ENCODE data around the gene TRIO.

Gene TRIO

DNA sequence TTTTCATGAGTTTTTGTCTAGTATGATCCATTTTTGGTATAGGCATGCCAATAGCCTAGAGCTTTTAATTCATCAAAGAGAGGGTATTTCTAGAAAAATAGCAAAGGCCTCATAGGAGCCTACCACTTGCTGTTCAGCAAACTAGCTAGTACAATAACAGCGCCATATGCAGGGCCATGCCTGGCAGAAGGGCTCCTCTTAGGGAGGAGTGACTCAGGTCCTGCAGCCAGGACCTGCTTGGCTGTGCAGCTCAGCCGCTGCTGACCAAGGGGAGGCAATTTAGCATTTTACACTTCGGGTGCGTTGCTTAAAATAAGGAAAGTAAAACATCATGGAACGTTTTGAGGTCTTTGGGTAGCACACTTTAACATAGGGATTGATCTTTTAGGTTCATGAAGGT, 100.6 kb downstream of the TRIO start:
- TF ChIP-seq, protein P1, sequence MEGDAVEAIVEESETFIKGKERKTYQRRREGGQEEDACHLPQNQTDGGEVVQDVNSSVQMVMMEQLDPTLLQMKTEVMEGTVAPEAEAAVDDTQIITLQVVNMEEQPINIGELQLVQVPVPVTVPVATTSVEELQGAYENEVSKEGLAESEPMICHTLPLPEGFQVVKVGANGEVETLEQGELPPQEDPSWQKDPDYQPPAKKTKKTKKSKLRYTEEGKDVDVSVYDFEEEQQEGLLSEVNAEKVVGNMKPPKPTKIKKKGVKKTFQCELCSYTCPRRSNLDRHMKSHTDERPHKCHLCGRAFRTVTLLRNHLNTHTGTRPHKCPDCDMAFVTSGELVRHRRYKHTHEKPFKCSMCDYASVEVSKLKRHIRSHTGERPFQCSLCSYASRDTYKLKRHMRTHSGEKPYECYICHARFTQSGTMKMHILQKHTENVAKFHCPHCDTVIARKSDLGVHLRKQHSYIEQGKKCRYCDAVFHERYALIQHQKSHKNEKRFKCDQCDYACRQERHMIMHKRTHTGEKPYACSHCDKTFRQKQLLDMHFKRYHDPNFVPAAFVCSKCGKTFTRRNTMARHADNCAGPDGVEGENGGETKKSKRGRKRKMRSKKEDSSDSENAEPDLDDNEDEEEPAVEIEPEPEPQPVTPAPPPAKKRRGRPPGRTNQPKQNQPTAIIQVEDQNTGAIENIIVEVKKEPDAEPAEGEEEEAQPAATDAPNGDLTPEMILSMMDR (conservative IDR thresholded peaks at IDR 0.05; ENCODE audit: low read length) = no peak
- DNase-seq (ENCODE audit: low read depth) = no peak
- H3K4me3 ChIP-seq (ENCODE audit: low read length) = no peak overlapping the region

DNA sequence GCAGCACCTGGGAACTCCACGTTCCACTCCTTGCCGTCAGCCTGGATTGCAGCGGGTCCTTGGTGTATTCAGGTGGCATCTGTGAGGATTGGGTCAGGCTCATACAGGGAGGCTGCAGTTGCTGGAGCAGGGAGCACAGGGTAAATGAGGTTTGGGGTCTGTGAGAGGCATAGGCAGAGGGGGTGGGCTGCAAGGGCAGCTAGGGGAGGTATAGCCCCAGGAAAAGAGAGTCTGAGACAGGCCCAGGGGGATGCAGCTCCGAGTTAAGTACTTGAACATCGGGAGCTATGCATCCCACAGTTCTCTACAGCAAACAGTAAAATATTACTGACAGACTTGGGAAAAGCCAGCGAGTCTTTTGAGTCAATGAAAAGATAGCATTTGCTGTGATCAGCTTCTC, 101.6 kb downstream of the TRIO start:
- H3K4me3 ChIP-seq (ENCODE audit: low read length) = no peak overlapping the region
- TF ChIP-seq, protein P1 (conservative IDR thresholded peaks at IDR 0.05; ENCODE audit: low read length) = no peak
- no peak for DNase-seq (ENCODE audit: low read depth)

DNA sequence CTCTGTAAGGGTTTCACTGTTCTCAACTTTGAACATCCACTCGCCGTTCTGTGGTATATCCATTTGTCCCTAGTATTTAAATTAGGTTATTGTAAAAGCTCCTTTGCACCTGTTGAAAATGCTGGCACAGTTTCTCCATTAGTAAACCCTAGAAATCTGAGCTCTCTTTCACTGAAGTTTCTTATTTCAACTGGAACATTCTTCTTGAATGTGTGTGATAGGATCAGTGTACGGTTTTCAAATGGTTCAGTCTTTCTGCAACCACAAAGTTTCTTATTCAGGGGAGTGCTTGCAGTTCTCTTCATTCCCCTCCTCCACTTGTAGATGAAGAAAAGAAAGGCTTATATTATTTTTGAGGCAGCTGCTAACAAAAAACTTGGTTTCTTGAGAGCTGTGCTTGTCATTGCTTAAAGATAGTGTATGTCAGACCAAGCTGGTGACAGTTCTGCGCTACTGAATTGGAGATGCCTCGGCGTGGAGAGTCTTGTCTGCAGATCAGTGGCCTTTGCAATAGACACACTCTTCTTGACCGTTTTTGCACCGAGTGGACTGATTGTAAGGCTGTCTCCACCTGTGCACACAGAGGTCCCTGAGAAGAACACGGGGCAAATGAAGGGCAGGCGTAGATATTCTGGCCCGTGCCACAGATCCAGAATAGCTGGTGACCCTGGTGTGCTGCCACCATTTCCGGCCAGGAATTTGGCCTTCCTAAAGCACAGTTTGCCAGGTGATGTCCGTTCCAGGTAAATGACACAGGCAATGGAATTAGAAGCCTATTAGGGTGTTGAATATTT, 102.2 kb downstream of the TRIO start:
- H3K4me3 ChIP-seq (ENCODE audit: low read length) = no peak overlapping the region
- TF ChIP-seq, protein P1 (conservative IDR thresholded peaks at IDR 0.05; ENCODE audit: low read length) = no peak
- DNase-seq (ENCODE audit: low read depth) = no peak

DNA sequence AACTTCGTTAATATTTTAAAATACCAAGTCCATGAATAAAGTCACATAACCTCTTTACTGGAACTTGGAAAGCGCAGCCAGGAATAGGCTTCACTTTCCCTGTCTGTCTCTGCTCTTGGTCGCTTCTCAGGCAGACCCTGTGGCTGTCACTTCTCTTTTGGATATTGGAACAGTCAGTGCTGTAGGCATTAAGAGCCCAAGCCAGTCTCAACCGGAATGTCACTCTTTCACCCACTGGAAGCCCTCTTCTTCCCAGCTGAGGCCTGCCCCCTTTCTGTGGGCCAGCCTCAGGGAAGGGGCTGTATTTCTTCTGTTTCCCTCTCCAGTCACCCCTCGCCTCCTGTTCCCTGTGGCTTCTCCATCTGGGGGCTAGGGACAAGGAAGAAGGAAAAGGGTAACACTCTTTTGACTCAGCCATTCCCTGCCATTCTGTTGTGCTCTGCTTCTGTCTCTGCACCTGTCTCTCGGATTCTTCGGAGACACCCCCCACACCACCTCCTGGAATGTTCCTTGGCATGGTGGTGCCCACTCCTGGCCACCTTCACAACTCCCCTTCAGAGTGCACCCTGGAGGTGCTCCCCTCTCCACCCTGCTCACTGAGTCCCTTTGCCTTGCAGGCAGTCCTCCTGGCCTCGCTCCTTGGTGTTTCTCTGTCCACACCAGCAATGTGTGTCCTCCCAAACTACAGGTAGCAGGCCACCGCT, 103.4 kb downstream of the TRIO start:
- no peak overlapping the region for H3K4me3 ChIP-seq (ENCODE audit: low read length)
- DNase-seq (ENCODE audit: low read depth) = no peak
- TF ChIP-seq, protein P1 (conservative IDR thresholded peaks at IDR 0.05; ENCODE audit: low read length) = no peak

DNA sequence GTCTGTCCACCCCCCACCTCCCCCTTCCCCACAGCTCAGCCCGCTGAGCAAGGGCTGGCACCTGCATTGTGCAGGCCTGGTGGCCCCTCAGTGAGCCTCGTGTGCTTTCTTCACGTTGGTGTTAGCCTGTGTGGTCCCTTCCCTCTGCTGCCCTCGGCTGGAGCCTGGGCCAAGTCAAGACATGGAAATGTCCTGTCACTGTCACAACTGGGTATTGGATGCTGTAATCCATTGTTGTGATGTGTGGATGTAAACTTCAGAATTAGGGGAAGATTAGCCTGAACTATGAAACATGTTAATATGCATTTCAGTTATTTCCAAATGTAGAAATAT, 103.9 kb downstream of the TRIO start:
- H3K4me3 ChIP-seq (ENCODE audit: low read length) = no peak overlapping the region
- TF ChIP-seq, protein P1 (conservative IDR thresholded peaks at IDR 0.05; ENCODE audit: low read length) = no peak
- no peak for DNase-seq (ENCODE audit: low read depth)

DNA sequence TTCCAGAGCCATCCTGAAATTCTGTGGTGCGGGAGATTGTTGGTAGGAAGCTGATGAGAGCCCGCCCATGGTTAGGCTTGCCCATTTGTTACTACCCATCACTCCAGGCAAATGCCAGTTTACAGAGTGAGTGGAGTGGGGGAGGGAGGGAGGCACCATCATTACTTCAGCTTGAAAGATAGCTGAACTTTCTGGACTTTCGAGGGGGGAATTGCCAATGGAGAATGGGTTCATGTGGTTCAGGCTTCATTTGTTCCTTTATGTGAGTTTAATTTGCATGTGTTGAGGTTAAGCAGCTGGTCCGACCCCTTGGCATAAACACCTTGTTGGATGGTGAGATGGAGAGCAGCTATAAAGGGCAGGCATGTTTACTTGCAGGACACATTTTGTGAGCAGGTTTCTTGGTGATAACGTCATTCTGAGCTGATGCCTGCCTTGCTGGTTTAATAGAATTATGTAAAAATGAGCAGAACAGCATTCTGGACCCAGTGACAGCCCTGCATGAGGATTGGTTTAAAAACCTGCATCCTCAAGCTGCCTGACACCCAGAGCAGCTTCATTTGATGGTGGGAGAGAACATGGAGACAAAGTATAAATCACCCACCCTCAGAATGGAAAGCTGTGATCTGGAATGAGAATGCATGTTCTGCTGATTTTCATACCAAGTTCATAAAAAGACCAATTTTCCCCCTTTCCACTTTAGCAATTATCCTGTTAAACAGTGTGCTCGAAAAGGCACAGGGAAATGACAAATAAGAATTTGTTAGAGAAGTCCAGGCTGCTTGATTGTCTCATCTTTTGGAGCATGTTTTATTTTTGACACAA, 106.3 kb downstream of the TRIO start:
- DNase-seq (ENCODE audit: low read depth) = no peak
- TF ChIP-seq, protein P1 (conservative IDR thresholded peaks at IDR 0.05; ENCODE audit: low read length) = no peak
- H3K4me3 ChIP-seq (ENCODE audit: low read length) = no peak overlapping the region
